ENCODE measurements around the gene ADRA2B.

DNA sequence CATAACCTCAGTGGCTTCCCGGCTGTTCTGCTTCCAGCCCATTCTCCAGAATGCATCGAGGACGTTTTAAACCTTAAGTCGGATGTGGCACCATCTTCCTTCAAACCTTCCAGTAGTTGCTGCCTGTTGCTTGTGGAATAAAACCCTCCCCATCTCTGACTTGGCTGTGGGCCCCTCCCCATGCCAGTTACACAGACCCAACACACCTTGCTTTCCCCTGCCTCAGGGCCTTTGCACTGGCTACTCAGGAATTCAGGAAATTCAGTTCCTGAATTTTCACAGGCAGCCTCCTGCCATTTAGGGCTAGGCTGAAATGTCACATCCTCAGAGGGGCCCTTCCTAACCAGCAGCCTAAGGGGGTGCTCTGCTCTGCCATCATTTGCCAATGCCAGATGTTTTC lies 5.0 kb upstream of the ADRA2B start:
- TF ChIP-seq, protein P1, sequence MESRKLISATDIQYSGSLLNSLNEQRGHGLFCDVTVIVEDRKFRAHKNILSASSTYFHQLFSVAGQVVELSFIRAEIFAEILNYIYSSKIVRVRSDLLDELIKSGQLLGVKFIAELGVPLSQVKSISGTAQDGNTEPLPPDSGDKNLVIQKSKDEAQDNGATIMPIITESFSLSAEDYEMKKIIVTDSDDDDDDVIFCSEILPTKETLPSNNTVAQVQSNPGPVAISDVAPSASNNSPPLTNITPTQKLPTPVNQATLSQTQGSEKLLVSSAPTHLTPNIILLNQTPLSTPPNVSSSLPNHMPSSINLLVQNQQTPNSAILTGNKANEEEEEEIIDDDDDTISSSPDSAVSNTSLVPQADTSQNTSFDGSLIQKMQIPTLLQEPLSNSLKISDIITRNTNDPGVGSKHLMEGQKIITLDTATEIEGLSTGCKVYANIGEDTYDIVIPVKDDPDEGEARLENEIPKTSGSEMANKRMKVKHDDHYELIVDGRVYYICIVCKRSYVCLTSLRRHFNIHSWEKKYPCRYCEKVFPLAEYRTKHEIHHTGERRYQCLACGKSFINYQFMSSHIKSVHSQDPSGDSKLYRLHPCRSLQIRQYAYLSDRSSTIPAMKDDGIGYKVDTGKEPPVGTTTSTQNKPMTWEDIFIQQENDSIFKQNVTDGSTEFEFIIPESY (IDR thresholded peaks at IDR 0.05; ENCODE audit: extremely low read depth, insufficient replicate concordance, low read length), result no peak
- TF ChIP-seq TCF7L2 (IDR thresholded peaks at IDR 0.05; ENCODE audit: borderline replicate concordance, extremely low read depth, insufficient read depth, insufficient read length) (no peak), POLR2A (IDR thresholded peaks at IDR 0.05; ENCODE audit: borderline replicate concordance, extremely low read depth, insufficient read depth, insufficient read length) (no peak), RAD21 (IDR thresholded peaks at IDR 0.05; ENCODE audit: low read depth) (no peak)
- TF ChIP-seq, protein P2, sequence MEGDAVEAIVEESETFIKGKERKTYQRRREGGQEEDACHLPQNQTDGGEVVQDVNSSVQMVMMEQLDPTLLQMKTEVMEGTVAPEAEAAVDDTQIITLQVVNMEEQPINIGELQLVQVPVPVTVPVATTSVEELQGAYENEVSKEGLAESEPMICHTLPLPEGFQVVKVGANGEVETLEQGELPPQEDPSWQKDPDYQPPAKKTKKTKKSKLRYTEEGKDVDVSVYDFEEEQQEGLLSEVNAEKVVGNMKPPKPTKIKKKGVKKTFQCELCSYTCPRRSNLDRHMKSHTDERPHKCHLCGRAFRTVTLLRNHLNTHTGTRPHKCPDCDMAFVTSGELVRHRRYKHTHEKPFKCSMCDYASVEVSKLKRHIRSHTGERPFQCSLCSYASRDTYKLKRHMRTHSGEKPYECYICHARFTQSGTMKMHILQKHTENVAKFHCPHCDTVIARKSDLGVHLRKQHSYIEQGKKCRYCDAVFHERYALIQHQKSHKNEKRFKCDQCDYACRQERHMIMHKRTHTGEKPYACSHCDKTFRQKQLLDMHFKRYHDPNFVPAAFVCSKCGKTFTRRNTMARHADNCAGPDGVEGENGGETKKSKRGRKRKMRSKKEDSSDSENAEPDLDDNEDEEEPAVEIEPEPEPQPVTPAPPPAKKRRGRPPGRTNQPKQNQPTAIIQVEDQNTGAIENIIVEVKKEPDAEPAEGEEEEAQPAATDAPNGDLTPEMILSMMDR (IDR thresholded peaks at IDR 0.05 in 2 of 3, conservative IDR thresholded peaks at IDR 0.05 in 1 of 3; ENCODE audit: borderline replicate concordance in 1 of 3, insufficient read depth in 1 of 3, low read depth in 2 of 3, low read length in 2 of 3), result no peak

Data from HCT116 (cell line).